Tibial nerve (tissue), 4 donors: ENCODE data around the gene GIMD1. TPM values are rescaled to one million over a fixed set of nuclear protein-coding genes. Genes with fewer than 3 reads are reported as not detected.

Experiments used
- DNase-seq, 2 donors: peaks; one replicate each; pipeline ENCODE4 v3.0.0-alpha.2; 2019; ENCODE audit warnings: low spot score in 2 of 2
- H3K27ac ChIP-seq, 4 donors: fragments of 200-600 bp; sonication (generic) in 3 of 4; one replicate each; pipeline ENCODE4 v1.5.1; 2017 to 2019; ENCODE audit warnings: mild to moderate bottlenecking in 1 of 4
- H3K27me3 ChIP-seq, 2 donors: fragments of 200-600 bp; sonication (generic) in 1 of 2; one replicate each; pipeline versions ENCODE4 v1.5.1 to v1.6.0; 2017 to 2019
- H3K36me3 ChIP-seq, 3 donors: fragments of 200-600 bp; sonication (generic); one replicate each; pipeline ENCODE4 v1.5.1; 2018 to 2019
- H3K4me1 ChIP-seq, 4 donors: fragments of 200-600 bp; sonication (generic) in 3 of 4; one replicate each; pipeline ENCODE4 v1.5.1; 2017 to 2019
- H3K4me3 ChIP-seq, 4 donors: fragments of 200-600 bp; sonication (generic) in 3 of 4; one replicate each; pipeline ENCODE4 v1.5.1; 2017 to 2019; ENCODE audit warnings: mild to moderate bottlenecking in 1 of 4, moderate library complexity in 1 of 4
- H3K9me3 ChIP-seq, 4 donors: fragments of 200-600 bp; sonication (generic) in 3 of 4; one replicate each; pipeline ENCODE4 v1.5.1; 2017 to 2019
- EP300 ChIP-seq, 2 donors: sonication (generic); formaldehyde crosslinking; IDR thresholded peaks; one replicate each; pipeline ENCODE4 v1.6.1; 2017; ENCODE audit warnings: antibody characterized with exemption in 2 of 2, mild to moderate bottlenecking in 1 of 2
- POLR2A ChIP-seq, 2 donors: fragments of 450-650 bp; IDR thresholded peaks; one replicate each; pipeline ENCODE4 v1.6.1; 2017; ENCODE audit warnings: antibody characterized with exemption in 2 of 2, mild to moderate bottlenecking in 2 of 2, moderate library complexity in 2 of 2
- WGBS, 2 donors: methylation state at CpG; one replicate each; pipeline ENCODE4 v1.1.5; 2018; 5-methylcytosine and 5-hydroxymethylcytosine counted together
- total RNA-seq, 4 donors: library from RNA; depleted of rRNA; stranded (reverse); fragments of >200 nt; gene quantifications; one replicate each; pipeline ENCODE4 v1.1.0, GENCODE V29; 2016
- TF ChIP-seq, protein P1 (sequence below), 5 experiments: fragments of 200-600 bp in 3 of 5; fragments of 450-650 bp in 2 of 5; sonication (generic) in 3 of 5; IDR thresholded peaks; one replicate each; pipeline ENCODE4 v1.5.1; 2016 to 2019; ENCODE audit warnings: antibody characterized with exemption in 5 of 5, mild to moderate bottlenecking in 3 of 5, moderate library complexity in 2 of 5

Gene GIMD1
- total RNA-seq, 4 donors from 2014 or later = not detected

- no peak for TF ChIP-seq POLR2A (IDR thresholded peaks at IDR 0.05)
- TF ChIP-seq, protein P1, sequence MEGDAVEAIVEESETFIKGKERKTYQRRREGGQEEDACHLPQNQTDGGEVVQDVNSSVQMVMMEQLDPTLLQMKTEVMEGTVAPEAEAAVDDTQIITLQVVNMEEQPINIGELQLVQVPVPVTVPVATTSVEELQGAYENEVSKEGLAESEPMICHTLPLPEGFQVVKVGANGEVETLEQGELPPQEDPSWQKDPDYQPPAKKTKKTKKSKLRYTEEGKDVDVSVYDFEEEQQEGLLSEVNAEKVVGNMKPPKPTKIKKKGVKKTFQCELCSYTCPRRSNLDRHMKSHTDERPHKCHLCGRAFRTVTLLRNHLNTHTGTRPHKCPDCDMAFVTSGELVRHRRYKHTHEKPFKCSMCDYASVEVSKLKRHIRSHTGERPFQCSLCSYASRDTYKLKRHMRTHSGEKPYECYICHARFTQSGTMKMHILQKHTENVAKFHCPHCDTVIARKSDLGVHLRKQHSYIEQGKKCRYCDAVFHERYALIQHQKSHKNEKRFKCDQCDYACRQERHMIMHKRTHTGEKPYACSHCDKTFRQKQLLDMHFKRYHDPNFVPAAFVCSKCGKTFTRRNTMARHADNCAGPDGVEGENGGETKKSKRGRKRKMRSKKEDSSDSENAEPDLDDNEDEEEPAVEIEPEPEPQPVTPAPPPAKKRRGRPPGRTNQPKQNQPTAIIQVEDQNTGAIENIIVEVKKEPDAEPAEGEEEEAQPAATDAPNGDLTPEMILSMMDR (IDR thresholded peaks at IDR 0.05) = no peak
- no peak for TF ChIP-seq EP300 (IDR thresholded peaks at IDR 0.05)
- peak overlapping the region; percentile 68 to 94 (median 90) for H3K4me3 ChIP-seq
- H3K36me3 ChIP-seq = peaks cover 0 to 4% (median 0%) of the 10 kb centered on the region in 3 donors
- no peak for DNase-seq
- peak overlapping the region; percentile 80 to 95 (median 89) for H3K27ac ChIP-seq
- peaks cover 0 to 76% (median 19%) of the 10 kb centered on the region in 4 donors for H3K4me1 ChIP-seq
- WGBS, 2 donors = 1 to 2% methylated on average over 12 to 13 of the region's 13 CpGs
- H3K9me3 ChIP-seq = no peaks in the 10 kb centered on the region
- H3K27me3 ChIP-seq = no peaks in the 10 kb centered on the region
These were observed 53.1 kb downstream of the GIMD1 start for GRCh38 chr4:106315476-106315967.

- no peak for DNase-seq
- WGBS, 2 donors = 40 to 43% methylated on average over 6 of the region's 6 CpGs
- Histone ChIP-seq H3K9me3 (no peaks in the 10 kb centered on the region), H3K4me3 (peak overlapping the region in 3 of 4 donors; percentile 68 to 94 (median 89)), H3K27ac (peak overlapping the region in 2 of 4 donors; percentile 84 to 95), H3K27me3 (no peaks in the 10 kb centered on the region), H3K36me3 (no peaks in the 10 kb centered on the region), H3K4me1 (peaks cover 0 to 78% (median 19%) of the 10 kb centered on the region in 4 donors)
- TF ChIP-seq, protein P1 (IDR thresholded peaks at IDR 0.05) = no peak
- TF ChIP-seq EP300 (IDR thresholded peaks at IDR 0.05) = no peak
- TF ChIP-seq POLR2A (IDR thresholded peaks at IDR 0.05) = no peak
These were observed 53.6 kb downstream of the GIMD1 start for GRCh38 chr4:106314960-106315359.

DNA sequence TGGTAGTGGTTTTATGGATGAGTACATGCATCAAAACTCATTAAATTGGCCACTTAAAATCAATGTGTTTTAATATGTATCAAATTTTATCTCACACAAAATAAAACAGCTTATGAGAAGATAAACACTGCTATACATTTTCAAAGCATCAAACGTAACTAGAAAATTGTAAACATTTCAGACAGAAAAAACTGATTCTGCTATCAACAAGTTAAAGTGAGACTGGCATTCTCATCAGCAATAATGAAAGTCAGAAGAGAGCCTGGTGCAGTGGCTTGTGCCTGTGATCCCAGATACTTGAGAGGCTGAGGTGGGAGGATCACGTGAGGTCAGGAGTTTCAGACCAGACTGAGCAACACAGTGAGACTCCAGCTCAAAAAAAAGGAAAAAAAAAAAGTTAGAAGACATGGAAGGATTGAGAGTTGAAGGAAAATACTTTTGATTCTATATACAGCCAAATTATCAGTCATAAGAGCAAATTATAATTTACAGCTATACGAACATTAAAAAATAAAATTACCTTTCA lies 55.5 kb downstream of the GIMD1 start:
- H3K4me1 ChIP-seq = peaks cover 0 to 64% (median 17%) of the 10 kb centered on the region in 4 donors
- WGBS, 2 donors = 82% methylated on average over 3 of the region's 3 CpGs
- no peak for TF ChIP-seq POLR2A (IDR thresholded peaks at IDR 0.05)
- TF ChIP-seq, protein P1 (IDR thresholded peaks at IDR 0.05) = no peak
- TF ChIP-seq EP300 (IDR thresholded peaks at IDR 0.05) = no peak
- no peaks in the 10 kb centered on the region for H3K9me3 ChIP-seq
- H3K4me3 ChIP-seq = no peak overlapping the region
- H3K36me3 ChIP-seq = peaks cover 0 to 5% (median 0%) of the 10 kb centered on the region in 3 donors
- no peak overlapping the region for H3K27ac ChIP-seq
- no peaks in the 10 kb centered on the region for H3K27me3 ChIP-seq
- no peak for DNase-seq

DNA sequence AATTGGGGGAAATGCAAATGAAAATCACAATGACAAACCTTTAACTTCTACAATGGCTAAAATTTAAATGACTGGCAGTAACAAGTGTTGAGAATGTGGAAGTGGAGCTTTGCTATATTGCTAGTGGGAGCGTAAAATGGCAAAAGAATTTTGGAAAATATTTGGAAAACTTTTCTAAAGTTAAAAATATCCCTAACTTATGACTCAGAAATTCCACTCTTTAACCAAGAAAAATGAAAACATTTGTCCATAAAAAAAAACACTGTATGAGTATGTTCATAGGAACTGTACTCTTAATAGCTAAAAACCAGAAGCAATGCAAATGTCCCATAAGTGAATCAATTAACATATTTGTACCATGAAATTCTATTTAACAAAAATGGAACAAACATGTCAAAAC lies 56.2 kb downstream of the GIMD1 start:
- peaks cover 0 to 60% (median 11%) of the 10 kb centered on the region in 4 donors for H3K4me1 ChIP-seq
- no peaks in the 10 kb centered on the region for H3K27me3 ChIP-seq
- H3K4me3 ChIP-seq = no peak overlapping the region
- no peak for DNase-seq
- no peaks in the 10 kb centered on the region for H3K9me3 ChIP-seq
- peaks cover 0 to 9% (median 0%) of the 10 kb centered on the region in 3 donors for H3K36me3 ChIP-seq
- H3K27ac ChIP-seq = no peak overlapping the region
- 55 to 68% methylated on average over 1 of the region's 1 CpG for WGBS, 2 donors
- TF ChIP-seq POLR2A (IDR thresholded peaks at IDR 0.05) (no peak), EP300 (IDR thresholded peaks at IDR 0.05) (no peak)
- TF ChIP-seq, protein P1 (IDR thresholded peaks at IDR 0.05) = no peak

Other genes starting within 250 kb of the GIMD1 start
- 10 to 100 TPM; 46.5 to 55.3 (median 51.4) TPM for gene TBCK, start 52.6 kb downstream of the GIMD1 start, total RNA-seq
- 10 to 100 TPM; 19.3 to 26.7 (median 21.2) TPM for gene AIMP1, start 52.2 kb downstream of the GIMD1 start, total RNA-seq